GM12892 (cell line): ENCODE measurements around the gene MAGI2.

Source experiments
- DNase-seq: peaks from one replicate; pipeline ENCODE4 v3.0.0; 2011; ENCODE audit not compliant: insufficient read length
- FAIRE-seq: peaks from 2 replicates; lab custom pipeline; 2011; peaks lifted over from hg19 to GRCh38; lab: Jason Lieb, UNC
- POLR2A ChIP-seq: IDR thresholded peaks from 2 replicates; pipeline ENCODE4 v1.6.1; 2011; ENCODE audit warnings: low read depth, low read length, control low read depth
- POLR2AphosphoS5 ChIP-seq: IDR thresholded peaks from 2 replicates; pipeline ENCODE4 v1.6.1; 2011; ENCODE audit warnings: low read depth, low read length, control low read depth
- TAF1 ChIP-seq: IDR thresholded peaks from 2 replicates; pipeline ENCODE4 v1.6.1; 2011; ENCODE audit warnings: low read depth, mild to moderate bottlenecking, control low read depth, low read length, borderline replicate concordance

The MAGI2 gene

GRCh38 chr7:79320741-79321473, 132.6 kb downstream of the MAGI2 start:
- no peak for FAIRE-seq
- no peak for DNase-seq
- TF ChIP-seq TAF1 (no peak), POLR2A (no peak), POLR2AphosphoS5 (no peak)

- TF ChIP-seq POLR2AphosphoS5 (no peak), POLR2A (no peak), TAF1 (no peak)
These were observed 134.1 kb downstream of the MAGI2 start for GRCh38 chr7:79319369-79319768.

GRCh38 chr7:79317728-79318127, 135.7 kb downstream of the MAGI2 start:
- FAIRE-seq = no peak
- TF ChIP-seq POLR2A (no peak), TAF1 (no peak), POLR2AphosphoS5 (no peak)
- DNase-seq = no peak

More at GRCh38 chr7:79319369-79319768, 134.1 kb downstream of the MAGI2 start:
- DNase-seq = no peak
- FAIRE-seq = no peak

GRCh38 chr7:79312022-79312421, 141.4 kb downstream of the MAGI2 start:
- TF ChIP-seq POLR2A (no peak), TAF1 (no peak), POLR2AphosphoS5 (no peak)
- DNase-seq (no peak), FAIRE-seq (no peak)

GRCh38 chr7:79308192-79308591, 145.3 kb downstream of the MAGI2 start:
- FAIRE-seq (no peak), DNase-seq (no peak)
- TF ChIP-seq POLR2AphosphoS5 (no peak), TAF1 (no peak), POLR2A (no peak)

- no peak for FAIRE-seq
- DNase-seq = no peak
- TF ChIP-seq TAF1 (no peak), POLR2A (no peak), POLR2AphosphoS5 (no peak)
These were observed 146.1 kb downstream of the MAGI2 start for GRCh38 chr7:79307376-79307775.

GRCh38 chr7:79304711-79305110, 148.8 kb downstream of the MAGI2 start:
- DNase-seq (no peak), FAIRE-seq (no peak)
- TF ChIP-seq POLR2AphosphoS5 = no peak
- TF ChIP-seq TAF1 = no peak
- TF ChIP-seq POLR2A = no peak

GRCh38 chr7:79302293-79302692, 151.2 kb downstream of the MAGI2 start:
- no peak for TF ChIP-seq POLR2A
- TF ChIP-seq TAF1 = no peak
- TF ChIP-seq POLR2AphosphoS5 = no peak
- DNase-seq (no peak), FAIRE-seq (no peak)

GRCh38 chr7:79301419-79301818, 152.0 kb downstream of the MAGI2 start:
- DNase-seq (no peak), FAIRE-seq (no peak)
- TF ChIP-seq POLR2AphosphoS5 = no peak
- no peak for TF ChIP-seq POLR2A
- TF ChIP-seq TAF1 = no peak

GRCh38 chr7:79300573-79300972, 152.9 kb downstream of the MAGI2 start:
- DNase-seq (no peak), FAIRE-seq (no peak)
- TF ChIP-seq TAF1 = no peak
- no peak for TF ChIP-seq POLR2AphosphoS5
- no peak for TF ChIP-seq POLR2A

- no peak for FAIRE-seq
- DNase-seq = peak; percentile 0
- TF ChIP-seq POLR2AphosphoS5 (no peak), POLR2A (no peak), TAF1 (no peak)
These were observed 155.2 kb downstream of the MAGI2 start for GRCh38 chr7:79298145-79298760.

- FAIRE-seq = no peak
- TF ChIP-seq TAF1 = no peak
- no peak for TF ChIP-seq POLR2A
- no peak for TF ChIP-seq POLR2AphosphoS5
- no peak for DNase-seq
These were observed 156.7 kb downstream of the MAGI2 start for GRCh38 chr7:79296553-79297320.
